ENCODE results near the gene YWHAG.
"Not testable (repeated sequence)": the region's sequence is repeated elsewhere in the genome, so short reads cannot be mapped to it uniquely, and the experiment has no call there.

The YWHAG gene

DNA sequence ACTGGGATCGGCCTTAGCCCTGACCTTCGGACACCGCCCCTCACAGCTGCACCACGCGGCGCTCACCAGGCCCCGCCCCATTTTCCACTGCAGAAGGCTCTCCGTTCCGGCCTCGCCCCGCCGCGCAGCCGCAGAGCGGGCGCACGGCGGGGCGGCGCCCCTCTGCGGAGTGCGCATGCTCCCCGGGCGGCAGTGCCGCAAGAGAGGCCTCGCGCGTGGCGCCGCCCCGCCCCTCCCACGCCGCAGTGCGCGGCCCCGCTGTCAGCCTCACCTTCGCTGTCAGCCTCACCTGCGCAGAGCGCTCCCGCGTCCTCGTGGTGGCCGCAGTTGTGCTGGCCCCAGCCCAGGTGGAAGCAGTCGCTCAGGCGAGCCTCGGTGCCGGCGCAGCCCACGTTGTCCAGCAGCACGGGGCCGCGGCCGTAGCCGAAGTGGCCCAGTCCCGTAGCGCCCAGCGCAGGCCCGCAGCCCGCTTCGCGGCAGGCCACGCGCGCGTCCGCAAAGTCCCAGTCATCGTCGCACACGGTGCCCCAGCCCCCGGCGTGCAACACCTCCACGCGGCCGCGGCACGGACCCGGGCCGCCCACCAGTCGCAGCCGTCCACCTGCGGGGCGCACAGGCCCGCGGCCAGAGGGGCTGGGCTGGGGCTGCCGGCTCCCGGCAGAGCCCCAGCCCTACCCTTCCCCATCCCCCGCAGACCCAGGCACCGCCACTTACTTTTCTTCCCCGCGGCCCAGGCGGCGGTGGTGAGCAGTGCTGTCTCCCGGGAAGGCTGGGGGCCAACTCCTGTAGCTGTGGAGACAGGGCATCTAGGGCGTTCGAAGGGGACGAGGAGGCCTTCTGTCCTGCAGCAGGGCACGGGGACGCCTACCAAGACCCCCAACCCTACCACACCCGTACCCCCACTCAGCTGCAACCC is 34.6 kb upstream of the YWHAG start:
- Histone ChIP-seq H3K36me3 (ENCODE audit: control insufficient read depth in 4 of 4, insufficient read depth in 4 of 4, low read length in 3 of 4) (no peaks in the 10 kb centered on the region), H3K27me3 (replicated peaks in 2 of 5; ENCODE audit: control insufficient read depth in 4 of 5, insufficient read depth in 5 of 5, low read length in 4 of 5) (no peaks in the 10 kb centered on the region), H3K4me1 (ENCODE audit: control extremely low read depth in 1 of 4, control insufficient read depth in 4 of 4, insufficient read depth in 4 of 4, low read length in 3 of 4) (peaks cover 2 to 39% (median 35%) of the 10 kb centered on the region in 4 experiments), H3K4me3 (ENCODE audit: control insufficient read depth in 1 of 7, extremely low read depth in 1 of 7, insufficient read depth in 4 of 7, low read depth in 2 of 7, low read length in 6 of 7) (peak overlapping the region; percentile 37 to 78 (median 71)), H3K27ac (ENCODE audit: insufficient read depth in 1 of 2, low read depth in 1 of 2, low read length in 2 of 2, poor library complexity in 1 of 2, severe bottlenecking in 2 of 2) (peak overlapping the region in 1 of 2 experiments; percentile 54), H3K9me3 (ENCODE audit: control extremely low read depth in 1 of 5, control insufficient read depth in 4 of 5, insufficient read depth in 2 of 5, low read depth in 1 of 5, low read length in 4 of 5) (no peaks in the 10 kb centered on the region)
- CTCF ChIA-PET, result interaction anchor here (0.6 to 1.3 kb wide), 4 partner anchors 16 to 954 kb away, joined by 3 to 6 read pairs (median 4); partner anchors contain the start of genes SSC4D and YWHAG
- peak; percentile 74 to 80 (median 77) for DNase-seq
- 2% methylated on average over 71 of the region's 99 CpGs for WGBS (ENCODE audit: insufficient coverage)
- POLR2A ChIA-PET, result interaction anchor here (0.5 to 1.4 kb wide), 2 partner anchors 18 to 28 kb away, joined by 3 read pairs; no protein-coding TSS in a partner anchor

DNA sequence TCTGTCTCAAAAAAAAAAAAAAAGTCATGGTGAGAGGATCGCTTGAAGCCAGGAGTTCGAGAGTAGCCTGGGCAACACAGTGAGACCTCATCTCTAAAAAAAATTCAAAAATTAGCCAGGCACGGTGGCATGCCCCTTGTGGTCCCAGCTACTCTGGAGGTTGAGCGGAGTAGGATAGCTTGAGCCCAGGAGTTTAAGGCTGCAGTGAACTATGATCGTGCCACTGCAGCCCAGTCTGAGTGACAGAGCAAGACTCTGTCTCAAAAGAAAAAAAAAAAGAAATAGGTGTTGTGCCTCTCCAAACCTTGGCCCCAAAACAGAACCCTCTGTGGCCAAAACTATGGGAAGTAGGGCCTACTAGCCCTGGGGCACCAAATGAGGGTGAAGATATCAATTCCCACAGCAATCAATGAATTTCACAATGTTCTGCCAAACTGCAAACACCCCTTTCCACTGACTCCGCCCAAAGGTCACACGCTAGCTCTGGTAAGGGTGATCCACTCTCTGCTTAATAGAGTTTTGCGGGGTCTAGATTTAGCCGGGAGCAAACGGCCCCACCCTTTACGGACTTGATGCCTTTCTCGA is 33.8 kb upstream of the YWHAG start:
- Histone ChIP-seq H3K36me3 (ENCODE audit: control insufficient read depth in 4 of 4, insufficient read depth in 4 of 4, low read length in 3 of 4) (no peaks in the 10 kb centered on the region), H3K9me3 (ENCODE audit: control extremely low read depth in 1 of 5, control insufficient read depth in 4 of 5, insufficient read depth in 2 of 5, low read depth in 1 of 5, low read length in 4 of 5) (no peaks in the 10 kb centered on the region), H3K27me3 (replicated peaks in 2 of 5; ENCODE audit: control insufficient read depth in 4 of 5, insufficient read depth in 5 of 5, low read length in 4 of 5) (no peaks in the 10 kb centered on the region), H3K27ac (ENCODE audit: insufficient read depth in 1 of 2, low read depth in 1 of 2, low read length in 2 of 2, poor library complexity in 1 of 2, severe bottlenecking in 2 of 2) (peak overlapping the region in 1 of 2 experiments; percentile 23), H3K4me3 (ENCODE audit: control insufficient read depth in 1 of 7, extremely low read depth in 1 of 7, insufficient read depth in 4 of 7, low read depth in 2 of 7, low read length in 6 of 7) (peak overlapping the region in 5 of 7 experiments; percentile 14 to 78 (median 74)), H3K4me1 (ENCODE audit: control extremely low read depth in 1 of 4, control insufficient read depth in 4 of 4, insufficient read depth in 4 of 4, low read length in 3 of 4) (peaks cover 0 to 38% (median 30%) of the 10 kb centered on the region in 4 experiments)
- DNase-seq, result no peak
- ChIA-PET CTCF (interaction anchor here (1.1 to 1.3 kb wide), 2 partner anchors 17 to 33 kb away, joined by 3 to 6 read pairs; partner anchors contain the start of genes SSC4D and YWHAG), POLR2A (interaction anchor here (1.4 kb wide), 1 partner anchor 28 kb away, joined by 3 read pairs; no protein-coding TSS in a partner anchor)
- WGBS (ENCODE audit: insufficient coverage), result 32% methylated on average over 12 of the region's 12 CpGs

DNA sequence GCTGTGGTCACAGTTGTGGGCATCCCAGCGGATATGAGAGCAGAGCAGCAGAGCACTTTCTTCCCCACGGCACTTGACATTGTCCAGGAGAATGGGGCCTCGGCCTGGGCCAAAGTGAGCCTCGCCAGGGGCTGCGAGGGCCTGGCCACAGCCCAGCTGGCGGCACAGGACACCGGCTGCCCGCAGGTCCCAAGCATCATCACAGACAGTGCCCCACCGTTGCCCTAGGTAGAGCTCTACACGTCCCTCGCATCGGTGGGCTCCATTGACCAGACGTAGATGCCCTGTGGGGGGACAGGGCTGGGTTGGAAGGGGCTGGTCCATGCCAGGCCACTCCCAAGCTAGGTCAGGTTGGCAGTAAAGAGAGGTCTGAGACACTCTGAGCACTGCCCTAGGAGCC is 31.3 kb upstream of the YWHAG start:
- H3K27me3 ChIP-seq (replicated peaks in 2 of 5; ENCODE audit: control insufficient read depth in 4 of 5, insufficient read depth in 5 of 5, low read length in 4 of 5), result no peaks in the 10 kb centered on the region
- no peak for DNase-seq
- WGBS (ENCODE audit: insufficient coverage), result 99% methylated on average over 13 of the region's 13 CpGs
- no peaks in the 10 kb centered on the region for H3K36me3 ChIP-seq (ENCODE audit: control insufficient read depth in 4 of 4, insufficient read depth in 4 of 4, low read length in 3 of 4)
- no peak overlapping the region for H3K27ac ChIP-seq (ENCODE audit: insufficient read depth in 1 of 2, low read depth in 1 of 2, low read length in 2 of 2, poor library complexity in 1 of 2, severe bottlenecking in 2 of 2)
- H3K9me3 ChIP-seq (ENCODE audit: control extremely low read depth in 1 of 5, control insufficient read depth in 4 of 5, insufficient read depth in 2 of 5, low read depth in 1 of 5, low read length in 4 of 5), result no peaks in the 10 kb centered on the region
- ChIA-PET CTCF (no interaction called here), POLR2A (no interaction called here)
- H3K4me1 ChIP-seq (ENCODE audit: control extremely low read depth in 1 of 4, control insufficient read depth in 4 of 4, insufficient read depth in 4 of 4, low read length in 3 of 4), result peaks cover 0 to 28% (median 22%) of the 10 kb centered on the region in 4 experiments
- no peak overlapping the region for H3K4me3 ChIP-seq (ENCODE audit: control insufficient read depth in 1 of 7, extremely low read depth in 1 of 7, insufficient read depth in 4 of 7, low read depth in 2 of 7, low read length in 6 of 7)

DNA sequence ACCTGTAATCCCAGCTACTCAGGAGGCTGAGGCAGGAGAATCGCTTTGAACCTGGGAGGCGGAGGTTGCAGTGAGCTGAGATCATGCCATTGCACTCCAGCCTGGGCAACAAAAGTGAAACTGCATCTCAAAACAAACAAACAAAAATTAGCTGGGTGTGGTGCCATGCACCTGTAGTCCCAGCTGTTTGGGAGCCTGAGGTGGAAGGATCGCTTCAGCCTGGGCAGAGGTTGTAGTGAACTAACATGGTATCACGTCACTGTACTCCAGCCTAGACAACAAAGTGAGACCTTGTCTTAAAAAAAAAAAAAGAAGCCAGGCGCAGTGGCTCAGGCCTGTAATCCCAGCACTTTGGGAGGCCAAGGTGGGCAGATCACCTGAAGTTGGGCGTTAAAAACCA is 29.0 kb upstream of the YWHAG start:
- H3K27me3 ChIP-seq (replicated peaks in 2 of 5; ENCODE audit: control insufficient read depth in 4 of 5, insufficient read depth in 5 of 5, low read length in 4 of 5); H3K36me3 ChIP-seq (ENCODE audit: control insufficient read depth in 4 of 4, insufficient read depth in 4 of 4, low read length in 3 of 4); H3K27ac ChIP-seq (ENCODE audit: insufficient read depth in 1 of 2, low read depth in 1 of 2, low read length in 2 of 2, poor library complexity in 1 of 2, severe bottlenecking in 2 of 2); DNase-seq; H3K4me3 ChIP-seq (ENCODE audit: control insufficient read depth in 1 of 7, extremely low read depth in 1 of 7, insufficient read depth in 4 of 7, low read depth in 2 of 7, low read length in 6 of 7); POLR2A ChIA-PET; H3K9me3 ChIP-seq (ENCODE audit: control extremely low read depth in 1 of 5, control insufficient read depth in 4 of 5, insufficient read depth in 2 of 5, low read depth in 1 of 5, low read length in 4 of 5): not testable (repeated sequence)
- CTCF ChIA-PET, result interaction anchor here (0.9 to 2.0 kb wide), 3 partner anchors 23 to 32 kb away, joined by 3 to 5 read pairs (median 4); no protein-coding TSS in a partner anchor
- peaks cover 0 to 16% (median 12%) of the 10 kb centered on the region in 4 experiments for H3K4me1 ChIP-seq (ENCODE audit: control extremely low read depth in 1 of 4, control insufficient read depth in 4 of 4, insufficient read depth in 4 of 4, low read length in 3 of 4)
- 96% methylated on average over 5 of the region's 6 CpGs for WGBS (ENCODE audit: insufficient coverage)

DNA sequence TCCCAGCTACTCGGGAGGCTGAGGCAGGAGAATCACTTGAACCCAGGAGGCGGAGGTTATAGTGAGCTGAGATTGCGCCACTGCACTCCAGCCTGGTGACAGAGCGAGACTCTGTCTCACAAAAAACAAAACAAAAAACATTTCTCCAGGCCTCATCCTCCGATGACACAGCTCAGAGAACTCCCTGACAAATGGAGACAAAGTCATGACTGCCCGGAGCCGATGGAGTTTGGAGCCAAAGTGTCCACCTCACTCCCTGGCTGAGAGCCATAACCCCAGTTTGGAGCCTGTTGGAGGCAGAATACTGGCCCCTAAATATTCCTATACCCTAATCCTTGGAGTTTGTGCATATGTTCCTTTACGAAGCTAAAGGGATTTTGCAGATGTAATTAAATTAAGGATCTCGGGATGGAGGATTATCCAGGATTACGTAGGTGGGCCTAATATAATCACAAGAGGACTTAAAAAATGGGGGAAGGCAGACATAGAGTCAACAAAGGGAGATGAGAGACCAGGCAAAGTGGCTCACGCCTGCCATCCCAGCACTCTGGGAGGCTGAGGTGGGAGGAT is 28.0 kb upstream of the YWHAG start:
- Histone ChIP-seq H3K9me3 (ENCODE audit: control extremely low read depth in 1 of 5, control insufficient read depth in 4 of 5, insufficient read depth in 2 of 5, low read depth in 1 of 5, low read length in 4 of 5) (no peaks in the 10 kb centered on the region), H3K27me3 (replicated peaks in 2 of 5; ENCODE audit: control insufficient read depth in 4 of 5, insufficient read depth in 5 of 5, low read length in 4 of 5) (no peaks in the 10 kb centered on the region), H3K4me3 (ENCODE audit: control insufficient read depth in 1 of 7, extremely low read depth in 1 of 7, insufficient read depth in 4 of 7, low read depth in 2 of 7, low read length in 6 of 7) (no peak overlapping the region), H3K4me1 (ENCODE audit: control extremely low read depth in 1 of 4, control insufficient read depth in 4 of 4, insufficient read depth in 4 of 4, low read length in 3 of 4) (peaks cover 0 to 11% (median 8%) of the 10 kb centered on the region in 4 experiments), H3K27ac (ENCODE audit: insufficient read depth in 1 of 2, low read depth in 1 of 2, low read length in 2 of 2, poor library complexity in 1 of 2, severe bottlenecking in 2 of 2) (no peak overlapping the region), H3K36me3 (ENCODE audit: control insufficient read depth in 4 of 4, insufficient read depth in 4 of 4, low read length in 3 of 4) (no peaks in the 10 kb centered on the region)
- ChIA-PET CTCF (interaction anchor here (1.0 to 3.0 kb wide), 4 partner anchors 22 to 31 kb away, joined by 3 to 8 read pairs (median 5); no protein-coding TSS in a partner anchor), POLR2A (interaction anchor here (0.7 kb wide), 1 partner anchor 73 kb away, joined by 7 read pairs; no protein-coding TSS in a partner anchor)
- WGBS (ENCODE audit: insufficient coverage), result 85% methylated on average over 8 of the region's 11 CpGs
- DNase-seq, result no peak

DNA sequence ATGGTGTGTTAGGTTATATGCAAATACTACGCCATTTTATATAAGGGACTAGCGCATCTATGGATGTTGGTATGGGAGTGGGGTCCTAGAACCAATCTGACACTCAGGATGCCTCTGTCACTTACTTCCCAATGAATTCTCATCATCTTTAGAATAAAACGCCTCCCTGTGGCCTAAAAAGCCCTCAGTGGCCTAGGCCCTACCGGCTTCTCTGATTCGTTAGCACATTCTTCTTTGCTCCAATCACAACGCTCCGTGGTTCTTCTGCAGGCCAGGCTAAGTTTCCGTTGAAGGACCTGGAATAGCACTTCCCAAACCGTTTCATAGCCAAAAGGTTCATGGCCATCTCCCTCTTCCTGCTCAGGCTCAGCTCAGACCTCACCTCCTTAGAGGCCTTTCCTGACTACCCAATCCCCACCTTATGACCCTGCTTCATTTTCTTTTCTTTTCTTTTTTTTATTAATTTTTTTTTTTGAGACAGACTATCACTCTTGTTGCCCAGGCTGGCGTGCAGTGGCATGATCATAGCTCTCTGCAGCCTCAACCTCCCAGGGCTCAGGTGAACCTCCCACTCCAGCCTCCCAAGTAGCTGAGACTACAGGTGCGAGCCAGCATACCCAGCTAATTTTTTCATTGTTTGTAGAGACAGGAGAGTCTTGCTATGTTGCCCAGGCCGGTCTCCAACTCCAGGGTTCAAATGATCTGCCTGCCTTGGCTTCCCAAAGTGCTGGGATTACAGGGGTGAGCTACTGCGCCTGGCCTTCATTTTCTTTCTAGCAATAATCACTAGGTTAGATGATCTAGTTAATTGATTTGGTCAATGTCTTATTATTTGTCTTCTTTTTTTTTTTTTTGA is 24.5 kb upstream of the YWHAG start:
- Histone ChIP-seq H3K27me3 (replicated peaks in 2 of 5; ENCODE audit: control insufficient read depth in 4 of 5, insufficient read depth in 5 of 5, low read length in 4 of 5) (no peaks in the 10 kb centered on the region), H3K4me1 (ENCODE audit: control extremely low read depth in 1 of 4, control insufficient read depth in 4 of 4, insufficient read depth in 4 of 4, low read length in 3 of 4) (peaks cover 3 to 23% (median 18%) of the 10 kb centered on the region in 4 experiments), H3K36me3 (ENCODE audit: control insufficient read depth in 4 of 4, insufficient read depth in 4 of 4, low read length in 3 of 4) (no peaks in the 10 kb centered on the region), H3K9me3 (ENCODE audit: control extremely low read depth in 1 of 5, control insufficient read depth in 4 of 5, insufficient read depth in 2 of 5, low read depth in 1 of 5, low read length in 4 of 5) (no peaks in the 10 kb centered on the region), H3K4me3 (ENCODE audit: control insufficient read depth in 1 of 7, extremely low read depth in 1 of 7, insufficient read depth in 4 of 7, low read depth in 2 of 7, low read length in 6 of 7) (no peak overlapping the region), H3K27ac (ENCODE audit: insufficient read depth in 1 of 2, low read depth in 1 of 2, low read length in 2 of 2, poor library complexity in 1 of 2, severe bottlenecking in 2 of 2) (peak overlapping the region in 1 of 2 experiments; percentile 30)
- WGBS (ENCODE audit: insufficient coverage), result 84% methylated on average over 10 of the region's 13 CpGs
- peak in 1 of 3 donors; percentile 17 for DNase-seq
- CTCF ChIA-PET, result no interaction called here
- POLR2A ChIA-PET, result no interaction called here

Data from common myeloid progenitor, CD34-positive (primary cell).